ENCODE results near the gene CLCF1.

DNA sequence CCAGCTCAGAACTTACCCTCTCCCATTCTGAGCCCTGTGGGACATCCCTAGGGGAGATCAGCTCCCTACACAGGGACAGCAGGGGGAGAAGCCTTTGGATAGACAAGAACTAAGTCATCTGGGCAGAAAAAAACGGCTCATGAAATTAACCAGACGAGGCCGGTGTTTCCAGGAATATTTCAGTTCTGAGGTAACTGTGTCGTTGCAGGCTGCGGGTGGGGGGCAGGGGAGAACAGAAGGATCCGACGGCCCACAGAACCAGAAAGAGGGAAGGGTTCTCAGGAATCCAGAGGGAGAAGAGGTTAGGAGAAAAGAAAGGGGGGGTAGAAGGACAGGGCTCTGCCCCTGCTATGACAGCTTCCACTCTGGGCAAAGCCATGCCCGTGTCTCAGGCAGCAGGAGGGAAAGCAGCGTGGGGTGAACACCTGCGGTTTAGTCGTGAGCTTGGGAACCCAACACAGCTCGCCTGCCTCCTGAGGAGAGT is 3.6 kb downstream of the CLCF1 start:
- no peak for TF ChIP-seq POLR2A (IDR thresholded peaks at IDR 0.05)
- TF ChIP-seq, protein P1, sequence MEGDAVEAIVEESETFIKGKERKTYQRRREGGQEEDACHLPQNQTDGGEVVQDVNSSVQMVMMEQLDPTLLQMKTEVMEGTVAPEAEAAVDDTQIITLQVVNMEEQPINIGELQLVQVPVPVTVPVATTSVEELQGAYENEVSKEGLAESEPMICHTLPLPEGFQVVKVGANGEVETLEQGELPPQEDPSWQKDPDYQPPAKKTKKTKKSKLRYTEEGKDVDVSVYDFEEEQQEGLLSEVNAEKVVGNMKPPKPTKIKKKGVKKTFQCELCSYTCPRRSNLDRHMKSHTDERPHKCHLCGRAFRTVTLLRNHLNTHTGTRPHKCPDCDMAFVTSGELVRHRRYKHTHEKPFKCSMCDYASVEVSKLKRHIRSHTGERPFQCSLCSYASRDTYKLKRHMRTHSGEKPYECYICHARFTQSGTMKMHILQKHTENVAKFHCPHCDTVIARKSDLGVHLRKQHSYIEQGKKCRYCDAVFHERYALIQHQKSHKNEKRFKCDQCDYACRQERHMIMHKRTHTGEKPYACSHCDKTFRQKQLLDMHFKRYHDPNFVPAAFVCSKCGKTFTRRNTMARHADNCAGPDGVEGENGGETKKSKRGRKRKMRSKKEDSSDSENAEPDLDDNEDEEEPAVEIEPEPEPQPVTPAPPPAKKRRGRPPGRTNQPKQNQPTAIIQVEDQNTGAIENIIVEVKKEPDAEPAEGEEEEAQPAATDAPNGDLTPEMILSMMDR (IDR thresholded peaks at IDR 0.05), result no peak

Measured in transverse colon (tissue), 3 donors.